HG03442 (cell line): Measurements from ENCODE around the gene CSNK1D.
"Not testable (repeated sequence)": the region's sequence is repeated elsewhere in the genome, so short reads cannot be mapped to it uniquely, and the experiment has no call there.

ENCODE experiments used
- ATAC-seq: cut with Tn5 transposase; IDR thresholded peaks from one replicate; pipeline ENCODE4 v1.9.1; 2021; ENCODE audit warnings: mild to moderate bottlenecking, moderate library complexity; ENCODE audit not compliant: unreplicated experiment

Gene CSNK1D

GRCh38 chr17:82195675-82196672, 77.5 kb downstream of the CSNK1D start:
- no peak for ATAC-seq

- ATAC-seq, result no peak
These were observed 78.7 kb downstream of the CSNK1D start for GRCh38 chr17:82194765-82195164.

DNA sequence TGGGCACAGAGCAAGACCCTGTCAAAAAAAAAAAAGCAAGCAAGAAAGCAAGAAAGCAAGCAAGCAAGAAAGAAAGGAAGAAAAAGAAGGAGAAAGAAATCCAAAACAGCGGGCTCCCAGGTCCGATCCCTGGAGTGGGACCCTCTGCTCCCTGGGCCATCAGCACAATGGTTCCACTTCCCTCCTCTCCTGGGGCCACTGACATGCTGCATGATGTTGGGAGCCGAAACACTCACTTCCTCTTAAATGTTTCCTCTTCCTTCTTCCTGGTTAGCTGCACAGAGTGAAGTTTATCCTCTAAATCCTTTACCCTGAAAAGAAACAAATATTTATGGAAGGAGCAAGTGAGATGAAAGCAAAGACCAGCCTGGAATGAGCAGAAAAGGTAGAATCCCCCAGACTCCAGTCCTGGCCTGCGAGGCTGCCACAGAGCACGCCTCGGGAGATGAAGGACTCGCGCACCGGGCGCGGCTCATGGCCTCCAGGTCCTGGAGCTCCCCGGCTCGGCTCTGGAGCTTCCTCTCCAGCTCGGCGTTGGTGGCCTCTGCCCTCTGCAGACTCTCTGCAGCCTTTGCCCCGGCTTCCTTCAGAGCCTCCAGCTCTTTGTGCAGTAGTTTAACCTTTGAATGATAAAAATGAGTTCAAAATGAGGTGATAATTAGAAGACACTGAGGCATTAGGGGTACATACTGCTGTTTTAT, 79.8 kb downstream of the CSNK1D start:
- no peak for ATAC-seq

GRCh38 chr17:82193050-82193449, 80.5 kb downstream of the CSNK1D start:
- not testable (repeated sequence) for ATAC-seq
